IMR-90 (cell line): ENCODE measurements around the gene PTS. TPM values are rescaled to one million over a fixed set of nuclear protein-coding genes. Genes with fewer than 3 reads are reported as not detected.
A peak's percentile ranks its signal among the peaks of the same experiment; 100 is the strongest.

ENCODE experiments used
- ATAC-seq: fragments of 200-7000 bp; cut with Tn5 transposase; 2 replicates; pipeline ENCODE4 v1.9.1; 2020; ENCODE audit warnings: low read depth, mild to moderate bottlenecking, moderate library complexity
- BruUV-seq: library from RNA; stranded (reverse); fragments of 400-500 nt; replicated peaks from 2 replicates; lab custom pipeline; 2021; lab: Mats Ljungman, UMichigan
- CTCF ChIA-PET: fragments of 300-600 bp; formaldehyde crosslinking; extraction: SDS; loops from one replicate; lab custom pipeline; 2021; ENCODE audit warnings: antibody characterized with exemption; lab: Yijun Ruan, JAX
- POLR2A ChIA-PET: fragments of 300-600 bp; sonication (Branson Sonifier 250); formaldehyde crosslinking; loops from one replicate; lab custom pipeline; 2022; ENCODE audit warnings: antibody characterized with exemption; ENCODE audit not compliant: unreplicated experiment; lab: Charles Lee
- DNase-seq: peaks from one replicate; pipeline ENCODE4 v3.0.0; 2013
- H2AFZ ChIP-seq: replicated peaks from 2 replicates; pipeline ENCODE3; 2013; ENCODE audit warnings: low read length, mild to moderate bottlenecking; ENCODE audit not compliant: poor library complexity
- H2AK5ac ChIP-seq: 2 replicates; pipeline ENCODE4 v1.6.1; 2013; ENCODE audit warnings: low read depth, low read length, inconsistent platforms
- H2AK9ac ChIP-seq: replicated peaks from 2 replicates; pipeline ENCODE3; 2013; ENCODE audit warnings: mild to moderate bottlenecking, low read depth, low read length, moderate library complexity; ENCODE audit not compliant: poor library complexity
- H2BK120ac ChIP-seq: 2 replicates; pipeline ENCODE4 v1.6.1; 2013; ENCODE audit warnings: low read depth, low read length, inconsistent platforms
- H2BK15ac ChIP-seq: 3 replicates; pipeline ENCODE4 v1.6.1; 2013; ENCODE audit warnings: low read depth, low read length, inconsistent platforms
- H2BK20ac ChIP-seq: 2 replicates; pipeline ENCODE4 v1.6.1; 2013; ENCODE audit warnings: low read depth, mild to moderate bottlenecking, inconsistent platforms, low read length, moderate library complexity
- H2BK5ac ChIP-seq: 2 replicates; pipeline ENCODE4 v1.6.1; 2013; ENCODE audit warnings: mild to moderate bottlenecking, low read depth, low read length, inconsistent platforms; ENCODE audit not compliant: poor library complexity, severe bottlenecking
- H3K14ac ChIP-seq: replicated peaks from 2 replicates; pipeline ENCODE4 v1.6.1; 2013; ENCODE audit warnings: low read depth, low read length, inconsistent platforms
- H3K18ac ChIP-seq: 2 replicates; pipeline ENCODE4 v1.6.1; 2013; ENCODE audit warnings: low read depth, low read length, control low read depth
- H3K23ac ChIP-seq: 2 replicates; pipeline ENCODE4 v1.6.1; 2013; ENCODE audit warnings: low read depth, low read length, inconsistent platforms
- H3K27ac ChIP-seq: 2 replicates; pipeline ENCODE4 v1.5.1; 2013; ENCODE audit warnings: mild to moderate bottlenecking, control low read depth, low read length; ENCODE audit not compliant: insufficient read depth
- H3K27me3 ChIP-seq: 2 replicates; pipeline ENCODE4 v1.6.1; 2013; ENCODE audit warnings: low read length; ENCODE audit not compliant: control insufficient read depth, insufficient read depth
- H3K36me3 ChIP-seq: 2 replicates; pipeline ENCODE4 v1.6.1; 2013; ENCODE audit warnings: low read length, mixed read lengths; ENCODE audit not compliant: control insufficient read depth, insufficient read depth
- H3K4ac ChIP-seq: 2 replicates; pipeline ENCODE4 v1.6.1; 2013; ENCODE audit warnings: low read depth, low read length, inconsistent platforms
- H3K4me1 ChIP-seq: 2 replicates; pipeline ENCODE4 v1.6.1; 2013; ENCODE audit warnings: low read length, mixed read lengths; ENCODE audit not compliant: control insufficient read depth, insufficient read depth
- H3K4me2 ChIP-seq: 2 replicates; pipeline ENCODE4 v1.6.1; 2013; ENCODE audit warnings: low read depth, mild to moderate bottlenecking, control low read depth, low read length, moderate library complexity
- H3K4me3 ChIP-seq: 2 replicates; pipeline ENCODE4 v1.5.1; 2013; ENCODE audit warnings: low read depth, mild to moderate bottlenecking, control low read depth, low read length, moderate library complexity; ENCODE audit not compliant: insufficient read depth
- H3K56ac ChIP-seq: 2 replicates; pipeline ENCODE4 v1.6.1; 2013; ENCODE audit warnings: low read length, inconsistent platforms; ENCODE audit not compliant: insufficient read depth; ENCODE audit errors: extremely low read depth
- H3K79me1 ChIP-seq, 2 experiments: 2 replicates each; pipeline ENCODE4 v1.6.1; 2013; ENCODE audit warnings: low read length in 2 of 2, inconsistent platforms in 1 of 2, low read depth in 1 of 2
- H3K9ac ChIP-seq: 2 replicates; pipeline ENCODE4 v1.6.1; 2013; ENCODE audit warnings: low read depth, low read length, control low read depth
- H3K9me1 ChIP-seq: 2 replicates; pipeline ENCODE4 v1.6.1; 2013; ENCODE audit warnings: low read length, inconsistent platforms; ENCODE audit not compliant: insufficient read depth
- H3K9me3 ChIP-seq: 2 replicates; pipeline ENCODE4 v1.6.1; 2013; ENCODE audit warnings: low read length; ENCODE audit not compliant: control insufficient read depth, insufficient read depth
- H4K20me1 ChIP-seq: 2 replicates; pipeline ENCODE4 v1.6.1; 2013; ENCODE audit warnings: low read length, inconsistent platforms; ENCODE audit not compliant: insufficient read depth
- H4K5ac ChIP-seq: 2 replicates; pipeline ENCODE4 v1.6.1; 2013; ENCODE audit warnings: mild to moderate bottlenecking, low read depth, low read length, control low read depth
- H4K8ac ChIP-seq, 2 experiments: 2 replicates each; pipeline ENCODE4 v1.6.1; 2013; ENCODE audit warnings: low read depth in 2 of 2, low read length in 2 of 2, control low read depth in 1 of 2, inconsistent platforms in 1 of 2
- H4K91ac ChIP-seq: 2 replicates; pipeline ENCODE4 v1.6.1; 2013; ENCODE audit warnings: low read depth, low read length, inconsistent platforms; ENCODE audit not compliant: insufficient read depth
- BHLHE40 ChIP-seq: fragments of 150-350 bp; IDR thresholded peaks from 2 replicates; pipeline ENCODE4 v1.6.1; 2016; ENCODE audit warnings: mild to moderate bottlenecking, low read depth, low read length
- CEBPB ChIP-seq: IDR thresholded peaks from 2 replicates; pipeline ENCODE4 v1.6.1; 2012; ENCODE audit warnings: low read depth, low read length, improper control_type of control experiment
- CHD1 ChIP-seq: IDR thresholded peaks from 2 replicates; pipeline ENCODE4 v1.6.1; 2012; ENCODE audit warnings: low read depth, low read length, improper control_type of control experiment
- ELK1 ChIP-seq: fragments of 150-350 bp; IDR thresholded peaks from 2 replicates; pipeline ENCODE4 v1.6.1; 2016; ENCODE audit warnings: low read depth, mild to moderate bottlenecking, low read length, moderate library complexity, borderline replicate concordance
- FOS ChIP-seq: fragments of 150-350 bp; IDR thresholded peaks from 2 replicates; pipeline ENCODE4 v1.6.1; 2016; ENCODE audit warnings: low read depth, low read length
- MAFK ChIP-seq: IDR thresholded peaks from 2 replicates; pipeline ENCODE4 v1.6.1; 2012; ENCODE audit warnings: low read depth, low read length, improper control_type of control experiment
- MAZ ChIP-seq: IDR thresholded peaks from 2 replicates; pipeline ENCODE4 v1.6.1; 2012; ENCODE audit warnings: low read depth, mild to moderate bottlenecking, low read length, improper control_type of control experiment, moderate library complexity, borderline replicate concordance
- MXI1 ChIP-seq: IDR thresholded peaks from 2 replicates; pipeline ENCODE4 v1.6.1; 2012; ENCODE audit warnings: low read depth, mild to moderate bottlenecking, low read length, moderate library complexity, borderline replicate concordance
- NFE2L2 ChIP-seq: fragments of 150-350 bp; IDR thresholded peaks from 2 replicates; pipeline ENCODE4 v1.6.1; 2016; ENCODE audit warnings: low read depth, mild to moderate bottlenecking, low read length
- RAD21 ChIP-seq: IDR thresholded peaks from 2 replicates; pipeline ENCODE4 v1.6.1; 2012; ENCODE audit warnings: low read length, improper control_type of control experiment
- RCOR1 ChIP-seq: IDR thresholded peaks from 2 replicates; pipeline ENCODE4 v1.6.1; 2012; ENCODE audit warnings: mild to moderate bottlenecking, low read length, improper control_type of control experiment; ENCODE audit not compliant: insufficient replicate concordance
- RFX5 ChIP-seq: IDR thresholded peaks from 2 replicates; pipeline ENCODE4 v1.8.0; 2012; ENCODE audit warnings: low read depth, mild to moderate bottlenecking, low read length, moderate library complexity
- SMC3 ChIP-seq: fragments of 150-350 bp; IDR thresholded peaks from 2 replicates; pipeline ENCODE4 v1.6.1; 2016; ENCODE audit warnings: low read depth, mild to moderate bottlenecking, antibody characterized with exemption, low read length, moderate library complexity
- USF2 ChIP-seq: fragments of 150-350 bp; IDR thresholded peaks from 2 replicates; pipeline ENCODE4 v1.6.1; 2017; ENCODE audit warnings: mild to moderate bottlenecking, antibody characterized with exemption, low read length, low read depth
- WGBS, 2 experiments: methylation state at CpG; one replicate each; pipeline versions ENCODE4 v1.1.5 to v1.1.7; 2013; ENCODE audit warnings: missing lambda C conversion rate in 2 of 2; ENCODE audit not compliant: insufficient read length in 1 of 2; ENCODE audit errors: extremely low coverage in 2 of 2; 5-methylcytosine and 5-hydroxymethylcytosine counted together
- dilution Hi-C: fragments of 300-500 bp; cut with HindIII; formaldehyde crosslinking; loops from one replicate; pipeline ENCODE4 v1.14.3; 2018; ENCODE audit warnings: low sequenced_read_pairs; ENCODE audit not compliant: unreplicated experiment
- in situ Hi-C: fragments of 300-500 bp; cut with MboI; formaldehyde crosslinking; loops from 3 replicates; pipeline ENCODE4 v1.14.3; 2019; ENCODE audit warnings: low sequenced_read_pairs, inconsistent platforms, mixed read lengths
- intact Hi-C: fragments of 100-400 bp; cut with micrococcal nuclease; formaldehyde crosslinking; loops from 2 replicates; pipeline ENCODE4 v1.10.0; 2022
- polyA plus RNA-seq, 3 experiments: library from polyadenylated mRNA; depleted of rRNA; stranded (reverse); fragments of >200 nt; gene quantifications; 2 replicates each; pipeline ENCODE4 v1.2.3, GENCODE V29; 2012; ENCODE audit warnings: low replicate concordance in 1 of 3
- total RNA-seq: library from RNA; depleted of rRNA; stranded (reverse); fragments of >200 nt; gene quantifications from 2 replicates; pipeline ENCODE4 v1.2.3, GENCODE V29; 2012

Gene PTS
- total and polyA plus RNA-seq, 2 of the 4 experiments (the other 2 are of a cell fraction) = 21.0 to 51.8 TPM

- Histone ChIP-seq H3K4ac (peak overlapping the region; percentile 27; the same call in 1 of the 2 replicates), H3K4me2 (no peak overlapping the region), H4K91ac (peak overlapping the region; percentile 36; the same call in 1 of the 2 replicates), H3K9me3 (no peaks in the 10 kb centered on the region), H3K9ac (no peak overlapping the region), H3K9me1 (no peaks in the 10 kb centered on the region), H4K8ac (peak overlapping the region; percentile 15 to 48; a peak in 1 of 4 replicates), H3K18ac (no peak overlapping the region), H2BK15ac (peak overlapping the region; percentile 71; the same call in 2 of the 3 replicates), H2AFZ (peak overlapping the region; percentile 34), H3K27me3 (0 out of 2 replicates have a peak, but pooled peaks cover 7% of the 10 kb centered on the region), H3K36me3 (no peaks in the 10 kb centered on the region), H4K20me1 (no peaks in the 10 kb centered on the region), H4K5ac (no peak overlapping the region), H2AK5ac (peak overlapping the region; percentile 33; the same call in 1 of the 2 replicates), H3K27ac (no peak overlapping the region), H3K4me3 (no peak overlapping the region), H2BK120ac (0 out of 2 replicates have a peak overlapping the region, but pooled peaks have one; percentile 39), H2AK9ac (peak overlapping the region; percentile 4), H3K4me1 (peaks cover 2% of the 10 kb centered on the region), H2BK5ac (no peak overlapping the region), H2BK20ac (no peak overlapping the region; the same call in 1 of the 2 replicates), H3K14ac (no peak overlapping the region; the same call in 1 of the 2 replicates), H3K79me1 (no peaks in the 10 kb centered on the region), H3K23ac (no peak overlapping the region), H3K56ac (no peak overlapping the region)
- dilution Hi-C loops = no loop called here
- ChIA-PET CTCF (interaction anchor here (0.6 to 2.8 kb wide), 8 partner anchors 8 to 996 kb away, joined by 3 to 64 read pairs (median 8); partner anchors contain the start of gene PTS), POLR2A (no interaction called here)
- ATAC-seq = no peak
- in situ Hi-C loops = loop anchor here (10.0 kb wide), 1 partner anchor 164 kb away; no protein-coding TSS in a partner anchor
- DNase-seq = no peak
- TF ChIP-seq MAZ (no peak), ELK1 (no peak), MXI1 (no peak), BHLHE40 (no peak), RCOR1 (no peak), USF2 (no peak), CHD1 (no peak), RFX5 (no peak), RAD21 (no peak), MAFK (no peak), NFE2L2 (no peak), CEBPB (no peak), FOS (no peak), SMC3 (no peak)
- intact Hi-C loops = loop anchor here (5.0 kb wide), 1 partner anchor 347 kb away; no protein-coding TSS in a partner anchor
- BruUV-seq = no TSS peak
- WGBS, 2 experiments = no CpG with 5 or more reads among the region's 3 CpGs
Measured at GRCh38 chr11:112278803-112279202, 52.6 kb downstream of the PTS start.
